HK-2 (cell line): ENCODE measurements around the gene NLRP7.
"Not testable (repeated sequence)": the region's sequence is repeated elsewhere in the genome, so short reads cannot be mapped to it uniquely, and the experiment has no call there.

Experiments used
- DNase-seq: peaks from one replicate; pipeline ENCODE4 v3.0.0-alpha.2; 2018; ENCODE audit not compliant: unreplicated experiment

Gene NLRP7

DNA sequence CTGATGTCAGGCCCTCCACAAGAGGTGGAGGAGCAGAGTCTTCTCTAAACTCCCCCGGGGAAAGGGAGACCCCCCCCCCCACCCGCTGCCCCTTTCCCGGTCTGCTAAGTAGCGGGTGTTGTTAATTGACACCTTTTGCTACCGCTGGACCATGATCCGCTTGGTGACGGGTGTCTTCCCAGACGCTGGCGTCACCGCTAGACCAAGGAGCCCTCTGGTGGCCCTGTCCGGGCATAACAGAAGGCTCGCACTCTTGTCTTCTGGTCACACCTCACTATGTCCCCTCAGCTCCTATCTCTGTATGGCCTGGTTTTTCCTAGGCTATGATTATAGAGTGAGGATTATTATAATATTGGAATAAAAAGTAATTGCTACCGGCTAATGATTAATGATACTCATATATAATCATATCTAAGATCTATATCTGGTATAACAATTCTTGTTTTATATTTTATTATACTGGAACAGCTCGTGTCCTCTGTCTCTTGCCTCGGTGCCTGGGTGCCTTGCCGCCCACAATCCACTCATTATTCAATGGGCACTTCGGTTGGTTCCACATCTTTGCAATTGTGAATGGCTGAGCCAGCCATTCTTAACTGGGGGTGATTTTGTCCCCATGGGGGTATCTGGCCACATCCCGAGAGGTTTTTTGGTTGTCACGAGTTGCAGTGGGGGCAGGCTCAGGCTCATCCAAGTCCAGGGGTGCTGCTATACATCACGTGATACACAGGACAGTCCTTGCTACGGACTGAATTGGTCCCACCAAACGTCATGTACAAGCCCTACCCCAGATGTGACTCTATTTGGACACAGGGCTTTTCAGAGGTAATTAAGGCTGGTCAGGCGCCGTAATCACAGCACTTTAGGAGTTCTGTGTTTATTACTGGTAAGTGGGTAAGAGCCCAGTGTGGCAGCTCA, 27.4 kb downstream of the NLRP7 start:
- peak; percentile 13 for DNase-seq

DNA sequence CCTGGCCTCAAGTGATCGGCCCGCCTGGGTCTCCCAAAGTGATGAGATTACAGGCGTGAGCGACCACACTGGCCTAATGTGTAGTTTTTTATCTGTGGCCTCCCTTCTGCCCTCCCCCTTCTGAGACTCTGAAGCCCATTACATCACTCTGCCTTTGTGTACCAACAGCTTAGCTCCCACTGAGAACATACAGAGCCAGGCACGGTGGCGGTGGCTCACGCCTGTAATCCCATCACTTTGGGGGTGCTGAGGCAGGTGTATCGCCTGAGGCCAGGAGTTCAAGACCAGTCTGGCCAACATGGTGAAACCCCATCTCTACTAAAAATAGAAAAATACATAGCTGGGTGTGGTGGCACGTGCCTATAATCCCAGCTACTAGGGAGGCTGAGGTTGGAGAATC, 28.8 kb downstream of the NLRP7 start:
- no peak for DNase-seq

DNA sequence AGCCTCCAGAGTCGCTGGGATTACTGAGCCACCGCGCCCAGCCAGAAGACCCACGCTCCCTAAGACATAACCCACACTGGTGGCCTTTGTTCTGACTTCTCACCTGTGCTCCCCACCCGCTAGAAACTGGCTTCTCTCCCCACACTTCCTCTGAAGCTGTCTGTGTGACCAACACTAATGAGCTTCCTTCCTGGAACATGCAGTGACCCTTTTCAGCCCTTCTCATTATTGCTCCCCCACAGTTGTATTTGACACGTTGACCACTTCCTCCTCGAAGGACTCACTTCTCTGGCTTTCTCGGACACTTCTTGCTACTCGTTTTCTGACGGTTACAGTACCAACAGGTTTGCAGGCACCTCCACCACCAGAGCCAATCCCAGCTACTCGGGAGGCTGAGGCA, 30.5 kb downstream of the NLRP7 start:
- DNase-seq: no peak

- not testable (repeated sequence) for DNase-seq
These were observed 39.4 kb downstream of the NLRP7 start for GRCh38 chr19:54907899-54908298.

DNA sequence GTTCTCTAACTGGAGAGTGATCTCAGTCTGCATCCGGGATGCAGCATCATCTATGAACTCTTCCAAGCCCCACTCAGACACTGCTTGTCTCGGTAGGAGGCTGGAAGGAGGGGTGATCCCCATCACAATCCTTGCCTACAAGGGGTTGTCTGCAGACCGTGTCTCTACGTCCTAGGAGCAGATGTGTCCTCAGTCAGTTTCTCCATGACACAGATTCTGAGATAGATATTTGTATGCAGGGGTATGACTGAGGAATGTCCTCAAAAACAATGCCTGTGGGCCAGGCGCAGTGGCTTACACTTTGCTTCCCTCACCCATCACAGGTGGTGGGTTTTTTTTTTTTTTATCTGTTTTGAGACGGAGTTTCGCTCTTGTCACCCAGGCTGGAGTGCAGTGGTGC, 40.5 kb downstream of the NLRP7 start:
- no peak for DNase-seq

DNA sequence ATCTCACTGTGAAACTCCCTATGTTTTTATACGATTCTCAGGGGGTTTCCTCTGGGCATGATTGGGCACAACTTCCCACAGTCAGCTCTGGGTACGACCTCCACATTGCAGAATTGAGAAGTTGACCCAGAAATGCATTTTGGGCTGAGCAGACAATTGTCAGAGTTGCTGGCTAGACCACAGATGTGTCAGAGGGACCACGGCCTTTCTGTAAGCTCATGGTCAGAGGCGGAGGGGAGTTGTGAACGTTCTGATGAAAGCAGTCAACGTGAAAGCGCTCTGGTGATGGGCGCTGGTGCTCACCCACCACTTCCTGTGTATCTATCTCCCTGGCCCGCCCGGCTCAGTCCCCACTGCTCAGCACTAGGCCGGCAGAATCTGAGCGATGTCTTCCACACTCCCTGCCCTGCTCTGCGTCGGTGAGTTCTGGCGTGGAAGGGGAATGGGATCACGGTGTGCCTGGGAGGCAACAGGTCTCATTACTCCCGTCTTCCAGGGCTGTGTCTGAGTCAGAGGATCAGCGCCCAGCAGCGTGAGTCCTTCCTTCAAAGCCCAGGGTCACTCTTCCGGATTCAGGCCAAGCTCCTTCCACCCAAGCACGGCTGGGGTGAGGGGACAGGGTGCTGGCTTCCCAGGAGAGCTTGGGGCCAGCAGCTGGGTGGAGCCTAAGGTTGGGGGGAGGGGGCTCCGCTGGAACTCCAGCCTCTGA, 41.4 kb downstream of the NLRP7 start, which contains the start of gene NCR1:
Gene NCR1, plus strand, starts transcription at position 346 of the 709 bp plus-strand sequence. Its CDS starts 40 bp downstream, at position 386.
- DNase-seq: no peak

- no peak for DNase-seq
These were observed 41.9 kb downstream of the NLRP7 start for GRCh38 chr19:54905421-54905802.

DNA sequence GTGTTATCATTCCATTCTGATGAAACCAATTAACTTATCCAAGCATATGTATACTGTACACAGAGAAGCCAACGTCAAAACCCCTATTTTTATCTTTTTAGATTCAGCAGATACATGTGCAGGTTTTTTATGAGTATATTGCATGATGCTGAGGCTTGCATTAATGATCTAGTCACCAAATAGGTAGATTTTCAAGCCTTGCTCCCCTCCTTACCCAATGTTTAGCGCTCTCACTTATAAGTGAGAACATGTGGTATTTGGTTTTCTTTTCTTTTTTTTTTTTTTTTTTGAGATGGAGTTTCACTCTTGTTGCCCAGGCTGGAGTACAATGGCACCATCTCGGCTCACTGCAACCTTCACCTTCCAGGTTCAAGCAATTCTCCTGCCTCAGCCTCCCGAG, 43.1 kb downstream of the NLRP7 start:
- not testable (repeated sequence) for DNase-seq

GRCh38 chr19:54903303-54903702, 44.0 kb downstream of the NLRP7 start:
- DNase-seq: no peak

DNA sequence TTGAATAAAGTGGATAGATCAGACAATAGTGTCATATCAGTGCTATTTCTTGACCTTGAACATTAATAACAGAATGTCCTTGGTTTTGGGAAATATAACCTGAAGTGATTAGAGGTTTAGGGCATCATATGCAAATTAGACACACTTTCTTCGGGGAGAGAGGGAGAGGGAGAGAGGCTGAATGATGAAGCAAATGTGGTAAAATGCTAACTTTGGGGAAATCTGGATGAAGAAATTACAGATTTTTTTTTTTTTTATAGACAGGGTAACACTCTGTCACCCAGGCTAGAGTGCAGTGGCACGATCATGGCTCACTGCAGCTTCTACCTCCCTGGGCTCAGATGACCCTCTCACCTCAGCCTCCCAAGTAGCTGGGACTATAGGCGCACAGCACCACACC, 45.3 kb downstream of the NLRP7 start:
- DNase-seq: no peak

DNA sequence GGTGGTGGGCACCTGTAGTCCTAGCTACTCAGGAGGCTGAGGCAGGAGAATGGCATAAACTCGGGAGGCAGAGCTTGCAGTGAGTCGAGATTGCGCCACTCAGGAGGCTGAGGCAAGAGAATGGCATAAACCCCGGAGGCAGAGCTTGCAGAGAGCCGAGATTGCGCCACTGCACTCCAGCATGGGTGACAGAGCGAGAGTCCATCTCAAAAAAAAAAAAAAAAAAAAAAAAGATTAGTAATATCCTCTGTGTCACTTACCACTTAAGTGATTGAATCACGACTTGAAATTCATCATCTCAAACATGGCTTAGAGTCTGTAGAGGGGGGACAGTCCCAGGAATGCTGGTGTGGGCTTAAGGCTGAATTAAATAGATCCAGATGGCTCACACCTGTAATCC, 46.2 kb downstream of the NLRP7 start:
- DNase-seq: not testable (repeated sequence)

GRCh38 chr19:54899646-54900045, 47.7 kb downstream of the NLRP7 start:
- not testable (repeated sequence) for DNase-seq

- DNase-seq: not testable (repeated sequence)
These were observed 48.6 kb downstream of the NLRP7 start for GRCh38 chr19:54898685-54899084.

DNA sequence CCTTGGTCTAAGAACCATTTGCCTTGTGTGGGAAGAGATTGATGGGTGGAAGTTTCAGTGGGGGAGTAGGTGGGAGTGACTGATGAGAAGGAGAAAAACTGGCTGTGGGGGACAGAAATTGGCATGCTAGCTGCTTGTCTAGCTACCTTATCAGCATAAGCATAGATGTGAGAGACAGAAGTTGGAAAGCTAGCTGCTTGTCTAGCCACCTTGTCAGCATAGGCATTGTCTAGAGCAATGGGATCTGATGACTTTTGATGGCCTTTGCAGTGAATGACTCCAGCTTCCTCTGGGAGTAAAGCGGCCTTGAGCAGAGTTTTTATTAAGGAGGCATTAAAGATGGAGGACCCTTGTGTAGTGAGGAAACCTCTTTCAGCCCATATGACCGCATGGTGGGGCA, 51.3 kb downstream of the NLRP7 start:
- no peak for DNase-seq

GRCh38 chr19:54894106-54894505, 53.2 kb downstream of the NLRP7 start:
- not testable (repeated sequence) for DNase-seq

DNA sequence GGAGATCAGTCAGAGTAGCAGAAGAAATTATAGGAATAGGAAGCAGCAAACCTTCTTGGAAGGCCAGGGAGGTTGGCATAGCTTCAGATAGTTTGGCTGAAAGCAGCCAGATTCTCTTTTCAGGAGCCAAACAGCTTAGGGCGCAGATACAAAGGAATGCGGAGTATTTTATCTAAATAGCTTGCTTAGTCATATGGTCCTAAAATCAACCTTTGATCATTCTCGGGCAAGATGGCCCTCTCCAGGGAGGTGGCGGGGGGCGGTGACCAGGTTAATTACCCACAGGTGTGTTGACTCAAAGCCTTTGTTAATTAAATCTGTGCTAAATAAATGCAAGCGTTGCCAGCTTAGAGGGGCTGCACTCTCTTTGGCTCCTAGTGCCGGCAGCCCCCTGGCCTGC, 53.9 kb downstream of the NLRP7 start:
- no peak for DNase-seq

- no peak for DNase-seq
These were observed 57.8 kb downstream of the NLRP7 start for GRCh38 chr19:54889566-54889965.

- DNase-seq: no peak
These were observed 59.1 kb downstream of the NLRP7 start for GRCh38 chr19:54888239-54888638.

GRCh38 chr19:54883228-54883627, 64.1 kb downstream of the NLRP7 start:
- no peak for DNase-seq

DNA sequence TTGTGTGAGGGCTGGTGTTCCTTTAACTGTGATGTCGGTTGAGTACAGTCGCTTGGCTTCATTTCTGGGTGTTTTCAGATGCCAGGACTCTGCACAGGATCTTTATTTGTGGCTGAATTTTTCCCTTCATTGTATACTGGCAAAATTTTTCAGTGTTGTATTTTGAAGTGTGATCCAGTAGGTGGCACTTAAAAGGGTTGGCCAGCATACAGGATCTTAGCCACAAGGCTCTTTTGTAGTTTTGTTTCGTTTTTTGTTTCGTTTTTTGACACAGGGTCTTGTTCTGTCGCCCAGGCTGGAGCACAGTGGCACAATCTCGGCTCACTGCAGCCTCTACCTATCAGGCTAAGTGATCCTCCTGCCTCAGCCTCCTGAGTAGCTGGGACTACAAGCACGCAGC, 64.6 kb downstream of the NLRP7 start:
- DNase-seq: no peak

DNA sequence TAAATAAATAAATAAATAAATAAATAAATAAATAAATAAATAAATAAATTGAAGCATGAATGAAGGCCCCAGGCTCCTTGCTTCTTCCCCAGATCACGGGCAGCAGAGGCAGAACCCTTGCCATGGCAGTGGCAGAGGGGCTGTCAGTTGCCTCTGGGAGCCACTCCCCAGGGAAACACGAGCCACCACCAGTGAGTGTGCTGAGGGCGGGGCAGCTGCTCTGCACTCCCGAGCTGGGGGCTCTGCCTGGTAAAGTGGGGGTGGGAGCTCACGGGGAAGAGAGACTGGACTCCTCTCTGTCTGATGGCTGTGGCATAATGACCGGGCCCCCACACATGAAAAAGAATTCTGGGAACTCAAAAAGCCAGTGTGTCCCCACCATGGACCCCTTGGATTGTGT, 65.4 kb downstream of the NLRP7 start:
- no peak for DNase-seq

DNA sequence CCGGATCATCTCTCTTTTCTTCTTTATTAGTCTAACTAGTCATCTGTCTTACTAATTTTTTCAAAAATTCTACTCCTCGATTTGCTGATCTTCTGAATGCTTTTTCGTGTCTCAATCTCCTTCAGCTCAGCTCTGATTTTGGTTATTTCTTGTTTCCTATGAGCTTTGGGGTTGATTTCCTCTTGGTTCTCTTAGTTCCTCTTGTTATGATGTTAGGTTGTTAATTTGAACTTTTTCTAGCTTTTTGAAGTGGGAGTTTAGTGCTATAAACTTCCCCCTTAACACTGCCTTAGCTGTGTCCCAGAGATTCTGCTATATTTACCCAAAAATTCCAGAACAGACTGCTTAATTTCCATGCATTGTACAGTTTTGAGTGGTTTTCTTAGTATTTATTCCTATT, 69.9 kb downstream of the NLRP7 start:
- DNase-seq: no peak

DNA sequence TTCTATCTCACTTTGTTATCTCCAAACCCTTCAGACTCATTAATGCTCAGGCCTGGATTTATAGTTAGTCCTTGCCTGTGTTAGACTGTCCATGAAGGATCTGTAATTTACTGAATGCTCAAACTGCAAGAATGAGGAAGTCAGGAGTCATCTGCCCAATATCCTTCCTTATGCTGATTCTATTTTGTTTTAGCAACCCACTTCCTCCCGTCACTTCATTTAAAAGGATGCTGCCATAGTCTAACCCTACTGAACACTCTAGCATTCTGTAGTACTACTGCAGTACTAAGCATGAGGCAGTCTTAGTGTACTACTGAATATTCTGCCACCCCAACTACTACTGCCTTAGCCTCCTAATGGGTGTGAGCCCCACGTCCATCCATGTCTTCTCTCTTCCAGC, 71.8 kb downstream of the NLRP7 start:
- DNase-seq: no peak
